ENCODE measurements around the gene PRPF6.

GRCh38 chr20:64011366-64011779 is 30.4 kb downstream of the PRPF6 start:
- TF ChIP-seq CTCF (conservative IDR thresholded peaks at IDR 0.05; ENCODE audit: low read length) (no peak), EZH2phosphoT487 (IDR thresholded peaks at IDR 0.05; ENCODE audit: borderline replicate concordance, low read depth, low read length) (no peak)
